IMR-90 (cell line): ENCODE data around the gene SAMD11.

ENCODE experiments used
- CTCF ChIP-seq: conservative IDR thresholded peaks from 2 replicates; pipeline ENCODE4 v1.5.1; 2012; ENCODE audit warnings: mild to moderate bottlenecking, low read depth, low read length, improper control_type of control experiment
- POLR2A ChIP-seq: IDR thresholded peaks from 2 replicates; pipeline ENCODE4 v1.6.1; 2012; ENCODE audit warnings: mild to moderate bottlenecking, low read depth, low read length
- RAD21 ChIP-seq: IDR thresholded peaks from 2 replicates; pipeline ENCODE4 v1.6.1; 2012; ENCODE audit warnings: low read length, improper control_type of control experiment
- SMC3 ChIP-seq: fragments of 150-350 bp; IDR thresholded peaks from 2 replicates; pipeline ENCODE4 v1.6.1; 2016; ENCODE audit warnings: low read depth, mild to moderate bottlenecking, antibody characterized with exemption, low read length, moderate library complexity

- no peak for TF ChIP-seq CTCF
- no peak for TF ChIP-seq POLR2A
- TF ChIP-seq SMC3: no peak
- no peak for TF ChIP-seq RAD21
Observed at GRCh38 chr1:955474-955873, 31.8 kb downstream of the SAMD11 start.
